HepG2 (cell line): ENCODE results near the gene SNRNP25. TPM values are rescaled to one million over a fixed set of nuclear protein-coding genes. Genes with fewer than 3 reads are reported as not detected.
A peak's percentile ranks its signal among the peaks of the same experiment; 100 is the strongest.

Experiments used
- AFF4 ChIP-seq: sonication (generic); formaldehyde crosslinking; IDR thresholded peaks from 2 replicates; pipeline ENCODE4 v1.4.0; 2020; ENCODE audit warnings: missing genetic modification reagents
- DR1 ChIP-seq: sonication (generic); formaldehyde crosslinking; IDR thresholded peaks from 2 replicates; pipeline ENCODE4 v1.8.0; 2021; ENCODE audit warnings: mild to moderate bottlenecking, missing genetic modification reagents, inconsistent platforms
- EEA1 ChIP-seq: sonication (generic); formaldehyde crosslinking; IDR thresholded peaks from 2 replicates; pipeline ENCODE4 v1.5.1; 2020; ENCODE audit warnings: mild to moderate bottlenecking, missing genetic modification reagents, borderline replicate concordance
- FLYWCH1 ChIP-seq: sonication (generic); formaldehyde crosslinking; IDR thresholded peaks from 2 replicates; pipeline ENCODE4 v1.8.1; 2023; ENCODE audit warnings: mild to moderate bottlenecking, missing genetic modification reagents
- GATAD1 ChIP-seq: IDR thresholded peaks from 2 replicates; pipeline ENCODE4 v1.6.1; 2016; ENCODE audit warnings: missing genetic modification reagents, missing compliant biosample characterization
- HMGA1 ChIP-seq: sonication (generic); formaldehyde crosslinking; conservative IDR thresholded peaks from 2 replicates; pipeline ENCODE4 v1.4.0; 2020; ENCODE audit warnings: missing genetic modification reagents
- KDM3A ChIP-seq: IDR thresholded peaks from 2 replicates; pipeline ENCODE4 v1.6.1; 2018; ENCODE audit warnings: low read depth, missing compliant biosample characterization
- KLF13 ChIP-seq: sonication (generic); formaldehyde crosslinking; IDR thresholded peaks from 2 replicates; pipeline ENCODE4 v1.4.0; 2020; ENCODE audit warnings: mild to moderate bottlenecking, missing genetic modification reagents
- MAFG ChIP-seq: sonication (generic); formaldehyde crosslinking; IDR thresholded peaks from 2 replicates; pipeline ENCODE4 v1.5.1; 2020; ENCODE audit warnings: mild to moderate bottlenecking, missing genetic modification reagents
- MTERF4 ChIP-seq: sonication (generic); formaldehyde crosslinking; IDR thresholded peaks from 2 replicates; pipeline ENCODE4 v1.8.0; 2023; ENCODE audit warnings: mild to moderate bottlenecking, missing genetic modification reagents
- NFATC3 ChIP-seq: sonication (generic); formaldehyde crosslinking; IDR thresholded peaks from 2 replicates; pipeline ENCODE4 v1.5.1; 2020; ENCODE audit warnings: mild to moderate bottlenecking, missing genetic modification reagents
- NFE2 ChIP-seq: sonication (generic); formaldehyde crosslinking; IDR thresholded peaks from 2 replicates; pipeline ENCODE4 v1.4.0; 2020; ENCODE audit warnings: missing genetic modification reagents
- REL ChIP-seq: sonication (generic); formaldehyde crosslinking; conservative IDR thresholded peaks from 2 replicates; pipeline ENCODE4 v1.8.0; 2022; ENCODE audit warnings: mild to moderate bottlenecking, missing genetic modification reagents, moderate library complexity
- RXRB ChIP-seq: IDR thresholded peaks from 2 replicates; pipeline ENCODE4 v1.6.1; 2016; ENCODE audit warnings: borderline replicate concordance, missing genetic modification reagents, missing compliant biosample characterization
- SALL1 ChIP-seq: sonication (generic); formaldehyde crosslinking; IDR thresholded peaks from 2 replicates; pipeline ENCODE4 v1.8.0; 2022; ENCODE audit warnings: mild to moderate bottlenecking, missing genetic modification reagents
- SATB2 ChIP-seq: sonication (generic); formaldehyde crosslinking; IDR thresholded peaks from 2 replicates; pipeline ENCODE4 v1.5.0; 2020; ENCODE audit warnings: missing genetic modification reagents
- SETDB1 ChIP-seq: sonication (generic); formaldehyde crosslinking; IDR thresholded peaks from 2 replicates; pipeline ENCODE4 v1.5.1; 2020; ENCODE audit warnings: missing genetic modification reagents, mild to moderate bottlenecking, borderline replicate concordance
- TFDP2 ChIP-seq: sonication (generic); formaldehyde crosslinking; IDR thresholded peaks from 2 replicates; pipeline ENCODE4 v1.4.0; 2020; ENCODE audit warnings: missing genetic modification reagents
- ZBTB20 ChIP-seq: sonication (generic); formaldehyde crosslinking; IDR thresholded peaks from 2 replicates; pipeline ENCODE4 v1.8.1; 2023; ENCODE audit warnings: missing genetic modification reagents, low read depth, mild to moderate bottlenecking, borderline replicate concordance
- ZMYM4 ChIP-seq: sonication (generic); formaldehyde crosslinking; IDR thresholded peaks from 2 replicates; pipeline ENCODE4 v1.8.1; 2023; ENCODE audit warnings: mild to moderate bottlenecking, missing genetic modification reagents
- ZNF451 ChIP-seq: sonication (generic); formaldehyde crosslinking; IDR thresholded peaks from 2 replicates; pipeline ENCODE4 v1.5.0; 2020; ENCODE audit warnings: mild to moderate bottlenecking, missing genetic modification reagents
- ZUFSP ChIP-seq: sonication (generic); formaldehyde crosslinking; IDR thresholded peaks from 2 replicates; pipeline ENCODE4 v1.9.0; 2021; ENCODE audit warnings: missing genetic modification reagents, mild to moderate bottlenecking, borderline replicate concordance
- polyA plus RNA-seq, 8 experiments: library from polyadenylated mRNA; depleted of rRNA in 3 of 8; stranded (reverse) in 7 of 8; unstranded in 1 of 8; fragments of >200 nt; fragmentation: Illumina TruSeq in 4 of 8; extraction: Trizol in 4 of 8; gene quantifications; 2 replicates each; pipeline versions ENCODE4 v1.2.1 to v1.2.3, GENCODE V29; 2011 to 2016; ENCODE audit warnings: low read depth in 4 of 8, missing spikeins in 1 of 8, mixed read lengths in 1 of 8; ENCODE audit not compliant: insufficient read depth in 1 of 8
- total RNA-seq, 5 experiments: library from RNA; depleted of rRNA; stranded (reverse); fragments of >200 nt; fragmentation: Illumina TruSeq; extraction: Trizol; gene quantifications; 2 replicates each; pipeline ENCODE4 v1.2.3, GENCODE V29; 2016; ENCODE audit warnings: low read depth in 1 of 5

Gene SNRNP25
- total and polyA plus RNA-seq, 2 of the 13 experiments (the other 11 are each of a cell fraction or from before 2014, with no cell fraction given): 34.1 to 97.4 TPM

- TF ChIP-seq TFDP2: peak; percentile 30; the same call in 1 of the 2 replicates
- 0 out of 2 replicates have a peak, but pooled peaks have one; percentile 40 for TF ChIP-seq KLF13 (CRISPR knock-in tag)
- no peak for TF ChIP-seq KDM3A (CRISPR knock-in tag)
- TF ChIP-seq REL (CRISPR knock-in tag): no peak
- TF ChIP-seq RXRB (CRISPR knock-in tag): no peak
- TF ChIP-seq NFE2 (CRISPR knock-in tag): no peak
- TF ChIP-seq ZNF451 (CRISPR knock-in tag): no peak
- TF ChIP-seq NFATC3 (CRISPR knock-in tag): no peak
- 0 out of 2 replicates have a peak, but pooled peaks have one; percentile 27 for TF ChIP-seq ZMYM4 (CRISPR knock-in tag)
- TF ChIP-seq SETDB1 (CRISPR knock-in tag): no peak
- peak; percentile 55 for TF ChIP-seq SALL1 (CRISPR knock-in tag)
- no peak for TF ChIP-seq HMGA1 (CRISPR knock-in tag)
- no peak for TF ChIP-seq GATAD1 (CRISPR knock-in tag)
- TF ChIP-seq SATB2 (CRISPR knock-in tag): no peak
- no peak for TF ChIP-seq ZBTB20
- TF ChIP-seq ZUFSP: no peak
- no peak for TF ChIP-seq FLYWCH1 (CRISPR knock-in tag)
- TF ChIP-seq AFF4 (CRISPR knock-in tag): no peak
- TF ChIP-seq MAFG: no peak
- 0 out of 2 replicates have a peak, but pooled peaks have one; percentile 33 for TF ChIP-seq EEA1 (CRISPR knock-in tag)
- TF ChIP-seq MTERF4 (CRISPR knock-in tag): no peak
- TF ChIP-seq DR1: no peak
These were observed 19.2 kb downstream of the SNRNP25 start, which contains the start of gene RHBDF1 (continued) for GRCh38 chr16:72561-73548.
